ENCODE measurements around the gene HMGA1.

HMGA1 gene, protein sequence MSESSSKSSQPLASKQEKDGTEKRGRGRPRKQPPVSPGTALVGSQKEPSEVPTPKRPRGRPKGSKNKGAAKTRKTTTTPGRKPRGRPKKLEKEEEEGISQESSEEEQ

DNA sequence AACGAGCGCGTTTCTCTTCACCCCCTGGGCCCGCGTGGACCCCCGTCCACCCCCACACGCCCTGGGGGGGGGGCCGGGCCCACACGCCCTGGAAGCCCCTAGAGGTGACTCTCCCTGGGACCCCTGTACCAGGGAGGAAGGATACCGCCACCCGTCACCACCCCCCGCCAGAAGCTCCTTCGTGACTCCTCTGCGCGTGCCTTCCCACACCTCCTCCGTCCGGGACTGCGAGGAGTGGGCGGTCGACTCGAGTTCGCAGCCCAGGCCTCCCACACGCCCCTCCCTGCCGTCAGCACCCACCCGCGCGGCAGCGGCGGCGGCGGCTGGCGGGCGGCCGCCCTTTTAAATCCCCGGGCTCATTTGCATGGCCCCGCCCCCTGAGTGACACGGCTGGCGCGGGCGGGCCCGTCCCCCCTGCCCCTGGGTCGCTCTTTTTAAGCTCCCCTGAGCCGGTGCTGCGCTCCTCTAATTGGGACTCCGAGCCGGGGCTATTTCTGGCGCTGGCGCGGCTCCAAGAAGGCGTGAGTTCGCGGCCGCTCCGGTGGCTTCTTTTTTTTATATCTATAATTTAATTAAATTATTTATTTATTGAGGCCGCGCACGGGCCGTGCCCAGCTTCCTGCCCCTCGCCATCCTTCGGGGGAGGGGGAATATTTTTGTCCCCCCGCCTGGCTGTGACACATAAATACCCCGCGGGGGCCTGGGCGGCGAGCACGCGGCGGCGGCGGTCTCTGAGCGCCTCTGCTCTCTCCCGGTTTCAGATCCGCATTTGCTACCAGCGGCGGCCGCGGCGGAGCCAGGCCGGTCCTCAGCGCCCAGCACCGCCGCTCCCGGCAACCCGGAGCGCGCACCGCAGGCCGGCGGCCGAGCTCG lies at the start of gene HMGA1:
TSS of gene HMGA1 (plus strand) at position 431 of the 873 bp plus-strand sequence. CDS start 3,908 bp downstream, outside the sequence.
- DNase-seq: peak; percentile 95

DNA sequence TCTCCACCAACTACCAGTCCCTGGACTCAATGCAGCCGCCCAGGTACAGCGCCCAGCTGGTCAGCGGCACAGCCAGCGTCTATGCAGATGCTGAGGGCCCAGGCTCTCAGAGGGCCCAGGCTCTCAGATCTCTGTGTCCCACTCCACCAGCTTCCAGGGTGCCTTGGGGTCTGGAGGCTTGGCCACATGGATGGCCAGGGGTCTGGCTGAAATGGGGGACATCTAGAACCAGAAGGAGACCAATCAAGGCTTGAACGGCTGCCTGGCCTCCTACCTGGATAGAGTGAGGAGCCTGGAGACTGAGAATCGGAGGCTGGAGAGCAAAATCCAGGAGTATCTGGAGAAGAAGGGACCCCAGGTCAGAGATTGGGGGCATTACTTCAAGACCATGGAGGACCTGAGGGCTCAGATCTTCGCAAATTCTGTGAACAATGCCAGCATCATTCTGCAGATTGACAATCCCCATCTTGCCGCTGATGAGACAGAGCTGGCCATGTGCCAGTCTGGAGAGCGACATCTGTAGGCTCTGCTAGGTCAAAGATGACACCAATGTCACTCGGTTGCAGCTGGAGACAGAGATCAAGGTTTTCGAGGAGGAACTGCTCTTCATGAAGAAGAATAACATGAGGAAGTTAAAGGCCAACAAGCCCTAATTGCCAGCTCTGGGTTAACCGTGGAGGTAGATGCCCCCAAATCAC lies 46.7 kb upstream of the HMGA1 start:
- DNase-seq: no peak

DNA sequence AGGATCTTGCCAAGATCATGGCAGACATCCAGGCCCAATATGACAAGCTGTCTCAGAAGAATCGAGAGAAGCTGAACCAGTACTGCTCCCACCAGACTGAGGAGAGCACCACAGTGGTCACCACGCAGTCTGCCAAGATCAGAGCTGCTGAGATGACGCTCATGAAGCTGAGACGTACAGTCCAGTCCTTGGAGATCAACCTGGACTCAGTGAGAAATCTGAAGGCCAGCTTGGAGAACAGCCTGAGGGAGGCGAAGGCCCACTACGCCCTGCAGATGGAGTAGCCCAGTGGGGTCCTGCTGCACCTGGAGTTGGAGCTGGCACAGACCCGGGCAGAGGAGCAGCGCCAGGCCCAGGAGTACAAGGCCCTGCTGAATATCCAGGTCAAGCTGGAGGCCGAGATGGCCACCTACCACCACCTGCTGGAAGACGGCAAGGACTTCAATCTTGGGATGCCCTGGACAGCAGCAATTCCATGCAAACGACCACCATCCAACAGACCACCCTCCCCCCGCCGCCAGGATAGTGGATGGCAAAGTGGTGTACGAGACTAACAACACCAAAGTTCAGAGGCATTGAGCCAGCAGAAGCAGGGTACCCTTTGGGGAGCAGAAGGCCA lies 46.1 kb upstream of the HMGA1 start:
- peak; percentile 16 for DNase-seq

DNA sequence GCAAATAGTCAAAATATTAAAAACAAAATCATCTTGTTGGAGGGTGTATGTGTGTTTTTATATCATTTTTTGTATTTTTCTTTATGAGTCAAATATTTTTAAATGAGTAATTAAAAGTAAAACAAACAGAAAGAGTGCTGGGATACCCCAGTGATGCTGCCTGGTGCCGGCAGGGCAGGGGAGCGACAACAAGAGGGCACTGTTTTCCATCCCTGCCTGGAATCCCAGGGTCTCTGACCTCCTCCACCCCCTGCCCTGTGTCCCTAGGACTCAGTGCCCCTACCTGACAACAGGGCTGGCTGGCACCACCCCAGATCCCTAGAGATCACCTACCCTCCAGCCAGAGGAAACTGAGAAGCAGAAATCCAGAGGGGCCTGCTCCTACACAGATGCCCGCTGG lies 41.9 kb upstream of the HMGA1 start:
- no peak for DNase-seq

DNA sequence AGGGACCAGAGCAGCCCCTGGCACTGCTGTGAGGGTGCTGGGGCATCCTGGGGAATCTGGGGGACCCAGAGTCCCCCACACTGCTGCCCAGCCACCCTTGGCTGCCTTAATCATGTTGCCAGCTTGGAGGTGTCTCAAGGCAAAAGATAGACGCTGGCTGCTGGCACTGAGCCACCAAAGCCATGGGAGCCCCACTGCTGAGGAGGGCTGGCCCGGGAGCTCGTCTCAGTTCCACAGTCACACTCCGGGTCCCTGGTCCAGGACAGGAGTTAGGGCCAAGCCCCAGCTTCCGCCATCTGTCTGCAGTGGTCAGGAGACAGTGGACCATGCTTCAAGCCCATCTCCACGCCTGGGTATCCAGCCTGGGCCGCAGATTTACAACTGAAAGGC lies 41.0 kb upstream of the HMGA1 start:
- no peak for DNase-seq

DNA sequence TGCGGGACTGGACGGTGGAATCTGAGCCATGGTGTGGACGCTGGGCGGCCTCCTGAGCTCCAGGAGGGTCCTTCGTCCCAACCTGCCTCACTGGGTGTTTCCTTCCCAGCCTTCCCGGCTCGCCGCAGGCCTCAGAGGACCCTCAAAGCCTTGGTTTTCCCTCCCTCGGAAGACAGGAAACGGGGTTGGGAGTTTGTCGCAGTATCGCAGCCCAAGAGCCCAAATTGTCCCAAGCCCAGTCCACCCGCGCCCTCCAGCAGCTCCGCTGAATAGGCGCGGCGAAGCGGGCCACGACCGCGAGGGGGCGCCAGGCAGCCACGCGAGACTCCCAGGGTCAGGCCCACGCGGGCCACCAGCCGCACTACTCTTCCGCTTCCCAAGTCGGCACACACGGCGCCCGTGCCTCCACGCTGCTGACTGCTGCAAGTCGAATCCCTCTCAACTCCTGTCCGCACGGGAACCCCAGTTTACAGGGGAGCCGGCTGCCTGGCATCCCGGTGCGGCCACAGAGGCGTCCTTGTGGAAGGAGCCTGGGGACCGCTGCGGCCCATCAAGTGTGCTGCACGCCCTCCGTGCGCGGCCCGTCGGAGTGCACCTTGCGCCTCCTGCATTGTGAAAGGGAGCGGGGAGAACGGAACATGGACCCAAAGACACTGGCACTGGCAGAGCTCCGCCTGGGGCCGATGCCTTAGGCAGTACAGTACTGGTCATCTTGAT lies 40.4 kb upstream of the HMGA1 start:
- DNase-seq: peak; percentile 60

DNA sequence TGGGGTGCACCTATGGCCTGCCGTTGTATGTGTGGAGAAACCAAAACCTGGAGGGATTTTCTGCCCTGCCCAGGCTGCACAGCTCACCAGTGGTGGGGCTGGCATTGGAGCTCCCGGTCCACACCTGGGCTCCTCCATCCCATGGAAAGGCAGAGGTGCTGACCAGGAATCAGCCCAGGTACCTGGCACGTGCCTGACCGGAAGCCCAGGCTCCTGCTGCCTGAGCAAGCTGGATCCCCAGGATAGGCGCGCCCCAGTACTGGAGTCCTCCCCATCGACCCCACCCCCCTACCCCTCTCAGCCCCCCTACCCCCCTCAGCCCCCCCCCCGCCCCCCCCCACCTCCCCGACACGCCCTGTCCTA lies 39.9 kb upstream of the HMGA1 start:
- peak; percentile 47 for DNase-seq

DNA sequence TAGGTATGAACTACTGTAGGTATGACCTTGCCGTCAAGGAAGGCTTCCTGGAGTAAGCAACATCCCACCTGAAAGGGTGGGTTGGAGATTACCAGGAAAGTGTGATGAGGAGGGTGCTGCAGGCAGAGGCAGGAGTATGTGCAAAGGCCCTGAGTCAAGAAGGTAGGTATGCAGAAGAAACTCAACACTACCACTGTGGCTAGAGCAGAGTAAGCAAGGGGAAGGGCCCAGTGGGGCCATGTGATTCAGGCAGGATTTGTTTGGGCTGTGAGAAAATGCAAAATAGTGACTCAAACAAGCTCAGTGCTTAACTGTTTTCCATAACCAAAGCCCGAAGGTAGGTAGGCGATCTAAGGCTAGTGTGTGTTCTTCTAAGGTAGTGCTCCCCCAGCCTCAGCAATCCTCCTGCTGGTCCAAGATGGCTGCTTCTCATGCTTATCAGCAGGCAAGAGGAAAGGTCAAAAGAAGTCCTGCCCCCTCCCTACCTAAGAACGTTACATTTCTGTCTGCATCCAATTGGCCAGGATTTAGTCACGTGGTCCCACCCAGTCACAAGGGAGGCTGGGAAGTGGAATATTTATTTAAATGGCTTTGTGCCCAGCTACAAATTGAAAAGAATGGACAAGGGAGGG lies 36.2 kb upstream of the HMGA1 start:
- DNase-seq: no peak

DNA sequence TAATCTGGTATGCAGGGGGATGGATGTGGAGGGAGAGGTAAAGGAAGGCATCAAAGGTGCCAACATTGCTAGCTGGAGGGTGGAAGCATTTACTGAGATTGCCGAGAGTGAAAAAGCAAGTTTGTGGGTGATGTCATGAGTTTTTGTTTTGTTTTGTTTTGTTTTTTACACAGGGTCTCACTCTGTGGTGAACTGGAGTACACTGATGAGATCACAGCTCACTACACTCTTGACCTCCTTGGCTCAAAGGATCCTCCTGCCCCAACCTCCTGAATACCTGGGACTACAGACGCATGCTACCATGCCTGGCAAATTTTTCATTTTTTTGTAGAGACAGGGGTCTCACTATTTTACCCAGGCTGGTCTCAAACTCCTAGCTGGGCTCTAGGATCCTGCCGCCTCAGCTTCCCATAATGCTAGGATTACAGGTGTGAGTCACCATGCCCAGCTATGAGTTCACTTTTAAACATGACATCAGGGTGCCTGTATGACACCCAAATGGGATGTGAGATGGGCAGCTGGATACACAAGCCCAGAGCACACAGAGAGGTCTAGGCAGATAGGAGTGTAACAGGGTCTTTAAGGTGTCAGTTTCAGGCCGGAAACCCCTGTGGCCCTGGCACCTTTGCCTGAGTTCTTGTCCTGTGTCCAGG lies 35.1 kb upstream of the HMGA1 start:
- DNase-seq: peak; percentile 16

DNA sequence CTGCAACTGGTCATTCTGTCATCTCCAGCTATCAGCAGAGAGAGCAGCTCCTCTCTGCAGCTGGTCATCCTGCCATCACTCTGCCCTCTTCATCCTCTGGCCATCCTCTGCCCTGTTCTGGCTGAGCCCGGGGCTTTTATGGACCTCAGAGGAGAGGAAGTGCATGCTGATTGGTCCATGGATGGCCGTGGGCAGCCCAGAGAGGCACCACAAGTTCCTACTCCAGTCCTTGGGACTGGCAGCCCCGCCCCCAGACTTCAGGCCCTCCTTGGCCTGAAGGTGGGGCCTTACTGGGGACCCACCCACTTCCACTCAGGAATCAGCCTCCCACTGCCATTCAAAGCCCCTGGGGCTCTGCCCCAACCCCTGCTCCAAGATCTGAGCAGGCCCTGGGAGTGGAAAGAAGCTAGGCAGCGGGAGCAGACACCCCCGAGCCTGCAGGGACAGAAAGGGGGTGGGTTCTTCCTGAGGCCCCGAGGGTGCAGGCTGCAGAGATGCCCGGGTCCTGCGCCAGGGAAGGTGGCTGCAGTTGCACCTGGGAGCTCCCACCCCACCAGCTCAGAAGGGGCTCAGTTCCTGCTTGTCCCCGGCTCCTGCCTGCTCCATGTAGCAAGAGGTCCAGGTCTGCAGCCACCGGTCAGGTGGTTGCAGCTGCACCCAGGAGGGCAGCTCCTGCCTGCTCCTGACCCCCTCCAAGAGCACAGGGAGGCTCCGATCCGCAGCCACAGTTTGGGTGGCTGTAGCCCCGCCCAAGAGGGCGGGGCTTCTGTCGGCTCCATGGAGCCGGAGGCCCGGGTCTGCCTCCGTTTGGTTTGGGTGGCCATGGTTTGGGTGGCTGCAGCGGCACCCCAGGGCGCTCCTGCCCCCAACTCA lies 34.1 kb upstream of the HMGA1 start:
- DNase-seq: peak; percentile 25

DNA sequence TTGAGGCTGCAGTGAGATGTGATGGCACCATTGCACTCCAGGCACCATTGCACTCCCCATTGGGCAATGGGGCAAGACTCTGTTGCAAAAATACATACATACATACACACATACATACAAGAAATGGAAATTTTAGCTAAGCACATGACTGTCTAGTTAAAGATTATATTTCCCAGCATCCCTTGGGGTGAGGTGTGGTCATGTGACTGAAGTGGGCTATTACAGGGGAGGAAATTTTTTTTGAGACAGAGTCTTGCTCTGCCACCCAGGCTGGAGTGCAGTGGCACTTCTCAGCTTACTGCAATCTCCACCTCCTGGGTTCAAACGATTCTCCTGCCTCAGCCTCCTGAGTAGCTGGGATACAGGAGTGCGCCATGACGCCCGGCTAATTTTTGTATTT lies 32.0 kb upstream of the HMGA1 start:
- no peak for DNase-seq

DNA sequence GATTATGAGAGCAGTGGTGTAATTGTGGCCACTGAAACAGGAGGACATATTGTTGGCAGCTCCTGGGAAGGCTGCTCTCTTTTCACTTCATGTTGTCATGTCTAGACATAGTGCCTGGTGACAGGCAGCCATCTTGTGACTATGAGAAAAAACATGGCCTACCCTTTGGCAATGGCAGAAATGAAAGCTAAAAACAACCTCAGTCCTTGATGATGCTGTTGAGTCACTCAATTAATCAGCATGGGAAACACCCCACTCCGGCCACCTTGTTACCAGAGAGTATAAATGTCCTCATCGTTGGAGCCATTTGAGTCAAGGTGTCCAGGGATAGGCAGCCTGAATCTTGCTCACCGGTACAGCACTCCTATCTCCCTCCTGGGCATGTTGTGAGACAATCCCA lies 31.2 kb upstream of the HMGA1 start:
- DNase-seq: no peak

DNA sequence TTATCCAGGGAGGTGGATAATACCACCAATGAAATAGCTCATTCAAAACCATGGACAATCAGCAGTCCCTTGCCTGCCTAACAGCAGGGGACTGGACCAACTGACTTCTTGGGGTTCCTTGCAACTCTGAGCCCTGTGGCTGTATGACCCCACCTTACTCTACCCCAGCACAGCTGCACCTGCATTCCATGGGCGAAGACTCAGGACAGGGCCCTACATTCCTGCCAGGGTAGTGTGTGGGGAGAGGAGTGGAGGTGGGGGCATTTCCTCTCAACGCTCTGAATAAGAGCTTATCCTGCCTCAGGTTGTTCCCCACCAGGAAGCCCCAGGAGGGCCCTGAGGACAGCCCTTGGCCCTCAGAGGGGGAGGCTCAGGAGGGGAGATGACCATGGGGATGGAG lies 30.8 kb upstream of the HMGA1 start:
- no peak for DNase-seq

DNA sequence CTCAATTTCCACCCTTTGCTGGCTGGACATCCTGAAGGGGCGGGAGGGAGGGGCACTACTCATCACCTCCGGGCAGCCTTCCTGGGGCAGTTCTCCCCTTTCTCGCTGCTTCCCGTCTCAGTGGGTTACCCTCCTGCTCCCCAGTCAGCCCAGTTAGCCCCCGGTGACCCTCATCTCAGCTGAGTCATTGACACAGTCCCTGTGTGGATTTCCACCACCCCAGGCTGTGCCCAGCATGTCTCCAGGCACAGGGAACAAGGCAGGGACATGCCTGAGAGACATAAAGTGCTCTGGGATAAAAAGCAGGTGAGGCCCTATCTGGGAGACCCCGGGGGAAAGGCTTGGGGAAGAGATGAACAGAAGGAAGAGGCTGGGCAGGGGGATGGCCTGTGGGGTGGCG lies 29.9 kb upstream of the HMGA1 start:
- DNase-seq: no peak

DNA sequence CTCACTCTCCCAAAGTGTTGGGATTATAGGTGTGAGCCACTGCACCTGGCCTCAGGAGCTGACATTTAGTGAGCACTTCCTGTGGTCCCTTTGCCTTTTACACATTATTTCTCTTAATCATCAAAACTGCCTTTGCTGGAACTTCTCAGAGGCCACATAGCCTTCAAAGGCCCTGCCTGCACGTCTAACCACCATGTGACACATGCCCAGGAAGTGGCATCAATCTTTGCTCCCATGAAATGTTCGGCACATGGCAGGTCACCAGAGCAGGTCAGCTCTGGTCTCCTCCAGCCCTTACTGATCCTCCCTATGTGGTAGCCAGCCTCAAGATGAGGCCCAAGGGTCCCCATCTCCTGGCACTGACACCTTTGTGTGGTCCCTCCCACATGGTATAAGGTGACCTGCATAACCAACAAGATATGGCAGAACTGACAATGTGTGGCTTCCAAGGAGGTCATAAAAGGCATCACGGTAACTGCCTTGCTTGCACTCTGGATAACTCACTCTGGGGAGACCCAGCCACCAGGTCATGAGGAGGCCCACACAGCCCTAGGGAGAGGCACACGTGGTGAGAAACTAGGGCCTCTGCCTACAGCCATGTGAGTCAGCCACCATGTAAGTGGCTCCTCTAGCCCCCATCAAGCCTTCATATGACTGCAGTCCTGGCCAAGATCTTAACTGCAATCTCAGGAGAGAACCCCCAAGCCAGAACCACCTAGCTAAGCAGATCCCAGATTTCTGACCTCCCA lies 28.8 kb upstream of the HMGA1 start:
- DNase-seq: no peak

DNA sequence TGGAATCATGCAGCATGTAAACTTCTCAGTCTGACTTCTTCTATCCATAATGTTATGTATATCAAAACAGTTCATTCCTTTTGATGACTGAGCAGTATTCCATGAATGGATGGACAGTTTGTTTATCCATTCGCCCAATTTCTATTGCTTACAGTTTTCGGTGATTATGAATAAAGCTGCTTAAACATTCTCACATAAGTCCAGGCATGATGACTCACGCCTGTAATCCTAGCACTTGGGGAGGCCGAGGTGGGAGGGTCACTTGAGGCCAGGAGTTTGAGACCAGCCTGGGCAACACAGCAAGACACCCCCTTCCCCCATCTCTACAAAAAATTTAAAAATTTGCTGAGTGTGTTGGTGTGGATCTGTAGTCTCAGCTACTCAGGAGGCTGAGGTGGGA lies 22.9 kb upstream of the HMGA1 start:
- no peak for DNase-seq

DNA sequence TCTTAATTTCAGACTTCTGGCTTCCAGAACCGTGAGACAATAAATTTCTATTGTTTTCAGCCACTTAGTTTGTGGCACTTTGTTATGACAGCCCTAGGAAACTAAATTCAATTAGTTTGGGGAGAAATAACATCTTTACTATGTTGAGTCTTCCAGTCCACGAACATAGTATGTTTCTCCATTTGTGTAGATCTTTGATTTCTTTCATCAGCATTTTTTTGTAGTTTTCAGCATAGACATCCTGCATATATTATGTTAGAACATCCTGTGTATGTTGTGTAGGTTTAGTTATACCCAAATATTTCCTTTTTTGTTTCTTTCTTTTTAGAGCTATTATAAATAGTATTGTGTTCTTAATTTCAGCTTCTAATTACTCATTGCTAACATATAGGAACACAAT lies 18.0 kb upstream of the HMGA1 start:
- DNase-seq: no peak

DNA sequence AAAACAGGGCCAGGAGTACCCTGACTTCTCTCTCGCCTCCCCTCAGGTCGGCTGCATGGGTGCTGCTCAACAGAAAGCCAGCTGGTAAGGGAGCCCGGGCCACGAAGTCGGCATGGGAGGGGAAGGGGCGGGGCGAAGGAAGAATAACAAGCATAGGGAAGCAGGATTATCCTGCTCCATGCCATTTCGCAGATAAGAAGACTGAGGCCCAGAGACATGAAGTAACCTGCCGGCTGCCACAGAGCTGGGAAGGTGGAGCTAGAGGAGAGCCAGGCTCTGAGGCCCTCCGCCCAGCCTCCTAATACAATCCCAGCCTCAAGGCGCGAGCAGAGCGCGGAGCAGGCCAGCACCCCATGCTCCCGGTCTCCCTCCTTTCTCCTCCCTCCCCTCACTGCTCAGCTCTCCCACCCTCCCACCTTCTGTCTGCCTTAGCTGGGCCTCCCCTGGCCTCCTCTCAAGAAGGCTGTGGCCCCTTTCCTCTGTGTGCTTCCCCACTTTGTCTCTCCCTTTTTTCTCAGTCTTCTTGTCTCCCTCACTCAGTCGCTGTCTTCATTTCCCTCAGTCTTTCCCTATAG lies 13.2 kb upstream of the HMGA1 start:
- DNase-seq: peak; percentile 55

Data from NCI-H146 (cell line).